H1 (cell line): Measurements from ENCODE around the gene PUDP.

Source experiments
- CEBPB ChIP-seq: IDR thresholded peaks from 2 replicates; pipeline ENCODE4 v1.6.1; 2012; ENCODE audit warnings: low read depth, low read length
- CREB1 ChIP-seq: IDR thresholded peaks from 2 replicates; pipeline ENCODE4 v1.6.1; 2012; ENCODE audit warnings: inconsistent platforms
- POLR2A ChIP-seq, 2 experiments: IDR thresholded peaks; 1 replicate in 1 of 2; 2 replicates in 1 of 2; pipeline ENCODE4 v1.6.1; 2011; ENCODE audit warnings: low read depth in 2 of 2, low read length in 2 of 2, mild to moderate bottlenecking in 2 of 2; ENCODE audit errors: control extremely low read depth in 1 of 2
- POLR2AphosphoS5 ChIP-seq: IDR thresholded peaks from 2 replicates; pipeline ENCODE4 v1.6.1; 2011; ENCODE audit warnings: low read depth, low read length
- RXRA ChIP-seq: IDR thresholded peaks from 2 replicates; pipeline ENCODE4 v1.6.1; 2011; ENCODE audit warnings: low read depth, mild to moderate bottlenecking, low read length, moderate library complexity; ENCODE audit not compliant: insufficient read depth
- SRF ChIP-seq: IDR thresholded peaks from 2 replicates; pipeline ENCODE4 v1.6.1; 2011; ENCODE audit warnings: mild to moderate bottlenecking, low read depth, low read length, moderate library complexity
- TF ChIP-seq, protein P1 (sequence below): IDR thresholded peaks from 2 replicates; pipeline ENCODE4 v1.6.1; 2011; ENCODE audit warnings: low read depth, mild to moderate bottlenecking, low read length; ENCODE audit not compliant: insufficient read depth
- TF ChIP-seq, protein P2 (sequence below), 3 experiments: IDR thresholded peaks; 1 replicate in 2 of 3; 2 replicates in 1 of 3; pipeline versions ENCODE4 v1.5.1 to v1.6.1; 2011; ENCODE audit warnings: low read length in 3 of 3, mild to moderate bottlenecking in 3 of 3, inconsistent platforms in 2 of 3, low read depth in 1 of 3, moderate library complexity in 1 of 3; ENCODE audit not compliant: insufficient read depth in 1 of 3; ENCODE audit errors: control extremely low read depth in 1 of 3
- TF ChIP-seq, protein P3 (sequence below): IDR thresholded peaks from 2 replicates; pipeline ENCODE4 v1.6.1; 2012; ENCODE audit warnings: inconsistent platforms

DNA sequence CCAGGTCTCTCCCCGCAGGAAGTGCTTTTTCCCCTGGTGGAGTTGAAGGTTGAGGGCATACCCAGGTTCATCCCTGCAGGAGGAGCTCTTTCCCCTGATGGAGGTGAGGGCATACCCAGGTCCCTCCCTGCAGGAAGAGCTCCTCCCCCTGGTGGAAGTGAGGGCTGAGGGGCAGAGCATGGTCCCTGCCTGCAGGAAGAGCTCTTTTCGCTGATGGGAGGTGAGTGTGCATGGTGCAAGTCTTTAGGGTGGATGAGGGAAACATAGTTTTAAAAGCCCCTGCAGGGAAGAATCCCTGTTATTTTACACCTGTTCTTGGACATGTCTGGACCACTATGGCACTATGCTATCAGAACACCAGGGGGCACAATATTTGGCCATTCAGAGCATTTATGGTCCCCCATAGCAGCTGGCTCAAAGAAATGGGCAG, 43.7 kb upstream of the PUDP start:
- TF ChIP-seq, protein P1, sequence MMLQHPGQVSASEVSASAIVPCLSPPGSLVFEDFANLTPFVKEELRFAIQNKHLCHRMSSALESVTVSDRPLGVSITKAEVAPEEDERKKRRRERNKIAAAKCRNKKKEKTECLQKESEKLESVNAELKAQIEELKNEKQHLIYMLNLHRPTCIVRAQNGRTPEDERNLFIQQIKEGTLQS, result no peak
- TF ChIP-seq POLR2A (IDR thresholded peaks at IDR 0.05; ENCODE audit: control extremely low read depth in 1 of 2, low read depth in 2 of 2, low read length in 2 of 2), result no peak
- TF ChIP-seq POLR2AphosphoS5, result no peak
- no peak for TF ChIP-seq CREB1
- TF ChIP-seq RXRA, result no peak
- TF ChIP-seq CEBPB, result no peak
- TF ChIP-seq, protein P2, sequence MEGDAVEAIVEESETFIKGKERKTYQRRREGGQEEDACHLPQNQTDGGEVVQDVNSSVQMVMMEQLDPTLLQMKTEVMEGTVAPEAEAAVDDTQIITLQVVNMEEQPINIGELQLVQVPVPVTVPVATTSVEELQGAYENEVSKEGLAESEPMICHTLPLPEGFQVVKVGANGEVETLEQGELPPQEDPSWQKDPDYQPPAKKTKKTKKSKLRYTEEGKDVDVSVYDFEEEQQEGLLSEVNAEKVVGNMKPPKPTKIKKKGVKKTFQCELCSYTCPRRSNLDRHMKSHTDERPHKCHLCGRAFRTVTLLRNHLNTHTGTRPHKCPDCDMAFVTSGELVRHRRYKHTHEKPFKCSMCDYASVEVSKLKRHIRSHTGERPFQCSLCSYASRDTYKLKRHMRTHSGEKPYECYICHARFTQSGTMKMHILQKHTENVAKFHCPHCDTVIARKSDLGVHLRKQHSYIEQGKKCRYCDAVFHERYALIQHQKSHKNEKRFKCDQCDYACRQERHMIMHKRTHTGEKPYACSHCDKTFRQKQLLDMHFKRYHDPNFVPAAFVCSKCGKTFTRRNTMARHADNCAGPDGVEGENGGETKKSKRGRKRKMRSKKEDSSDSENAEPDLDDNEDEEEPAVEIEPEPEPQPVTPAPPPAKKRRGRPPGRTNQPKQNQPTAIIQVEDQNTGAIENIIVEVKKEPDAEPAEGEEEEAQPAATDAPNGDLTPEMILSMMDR (IDR thresholded peaks at IDR 0.05; ENCODE audit: control extremely low read depth in 1 of 3, insufficient read depth in 1 of 3, low read depth in 1 of 3, low read length in 3 of 3), result peak; percentile 44 to 78 (median 50)
- TF ChIP-seq, protein P3, sequence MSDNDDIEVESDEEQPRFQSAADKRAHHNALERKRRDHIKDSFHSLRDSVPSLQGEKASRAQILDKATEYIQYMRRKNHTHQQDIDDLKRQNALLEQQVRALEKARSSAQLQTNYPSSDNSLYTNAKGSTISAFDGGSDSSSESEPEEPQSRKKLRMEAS, result no peak
- TF ChIP-seq SRF, result no peak
